CMK (cell line): ENCODE results near the gene ARHGAP4.

Source experiments
- DNase-seq: peaks from one replicate; pipeline ENCODE4 v3.0.0-alpha.2; 2010; ENCODE audit warnings: low read depth

ARHGAP4 gene

GRCh38 chrX:153925739-153926551 lies at the start of gene ARHGAP4:
Gene ARHGAP4 (minus strand): TSS chrX:153926264. CDS start chrX:153926202, 62 bp downstream.
- DNase-seq = no peak

DNA sequence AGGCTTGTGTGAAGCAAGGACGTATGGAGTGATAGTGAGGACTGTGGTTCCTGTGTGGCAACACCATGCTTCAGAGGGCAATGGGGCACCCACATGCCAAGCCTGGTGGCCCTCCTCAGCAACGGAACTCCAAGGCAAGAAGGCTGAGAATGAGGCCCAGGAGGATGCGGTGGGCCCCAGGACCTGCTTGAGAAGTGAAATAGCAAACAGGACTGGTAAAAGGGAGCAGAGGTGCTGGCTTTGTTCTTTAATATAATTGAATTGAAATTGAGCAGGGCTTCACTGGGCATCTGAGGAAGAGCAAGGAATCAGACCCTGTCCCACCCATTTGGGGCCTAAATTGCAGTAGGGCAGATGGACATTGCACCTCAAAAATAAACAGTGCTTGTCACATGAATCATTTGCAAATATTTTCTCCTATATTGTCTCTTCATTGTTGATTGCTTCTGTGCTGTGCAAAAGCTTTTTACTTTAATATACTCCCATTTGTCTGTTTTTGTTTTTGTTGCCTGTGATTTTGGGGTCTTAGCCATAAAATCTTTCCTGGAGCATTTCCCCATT lies 48.7 kb upstream of the ARHGAP4 start:
- no peak for DNase-seq

DNA sequence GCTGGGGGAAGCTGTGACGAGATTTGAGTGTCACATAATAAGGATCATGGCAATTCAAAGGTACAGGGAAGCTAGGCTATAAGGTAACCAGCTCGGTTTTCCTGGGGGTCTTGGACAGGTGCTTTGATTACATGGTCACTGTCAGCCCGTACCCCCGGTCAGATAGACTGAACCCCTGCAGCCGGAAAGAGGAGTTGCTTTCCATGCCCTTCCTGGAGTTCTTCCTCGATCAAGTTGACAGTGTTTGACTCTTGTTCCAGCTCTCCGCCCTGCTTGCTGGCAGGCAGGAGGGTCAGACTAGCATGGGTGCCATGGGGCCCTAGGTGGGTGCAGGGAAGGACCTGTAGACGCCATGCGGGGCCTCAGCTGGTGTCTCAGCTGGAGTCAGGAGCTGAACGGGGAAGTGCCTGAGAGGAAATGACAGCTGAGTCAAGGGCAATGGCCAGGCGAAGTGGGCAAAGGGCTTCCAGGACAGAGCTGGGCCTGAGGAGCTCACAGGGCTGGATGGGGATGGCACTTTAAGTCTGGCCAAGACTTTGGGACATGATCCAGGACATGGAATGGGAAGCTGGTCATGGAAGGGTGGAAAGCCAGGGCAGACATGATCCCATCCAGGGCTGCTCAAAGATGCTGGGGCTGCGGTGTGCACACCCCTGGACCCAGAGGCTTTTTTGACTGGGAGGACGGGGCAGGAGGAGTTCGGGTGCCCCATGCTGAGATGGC lies 48.1 kb upstream of the ARHGAP4 start:
- no peak for DNase-seq

- no peak for DNase-seq
These were observed 47.3 kb upstream of the ARHGAP4 start for GRCh38 chrX:153973127-153974002.

DNA sequence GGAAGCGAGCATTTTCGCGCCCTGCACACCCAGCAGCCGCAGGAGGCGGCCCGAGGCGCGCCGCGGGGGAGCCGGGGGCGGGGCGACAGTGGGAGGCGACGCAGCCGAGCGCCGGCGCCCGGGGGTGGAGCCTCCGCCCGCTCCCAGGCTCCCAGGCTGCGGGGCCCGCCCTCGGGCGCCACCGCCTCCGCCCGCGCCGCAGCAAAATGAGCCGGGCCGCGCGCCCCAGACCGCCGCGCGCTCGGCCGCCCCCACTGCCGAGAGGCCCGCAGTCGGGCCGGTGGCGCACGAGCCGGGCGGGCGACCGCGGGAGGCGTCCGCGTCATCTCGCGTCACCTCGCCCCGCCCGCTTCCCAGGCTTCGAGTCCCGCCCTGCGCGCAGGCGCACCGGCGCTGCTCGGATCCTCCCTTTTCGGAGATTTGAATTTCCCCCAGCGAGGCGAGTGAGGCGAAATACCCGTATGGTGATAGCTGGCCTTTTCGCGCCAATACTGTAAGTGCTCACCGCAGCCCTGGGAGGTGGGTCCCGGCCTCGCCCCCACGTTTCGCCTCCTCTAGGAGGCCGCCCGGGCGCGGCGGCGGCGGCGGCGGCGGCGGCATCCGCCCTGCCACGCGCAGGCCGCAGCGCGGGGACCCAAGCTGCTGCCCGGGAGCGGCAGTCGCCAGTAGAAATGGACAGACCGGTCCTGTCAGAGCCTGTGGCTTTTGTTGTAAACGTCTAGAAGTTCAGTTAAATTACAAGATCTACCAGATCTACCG lies 46.5 kb upstream of the ARHGAP4 start, which contains the start of gene TMEM187:
TSS of gene TMEM187 (plus strand) at position 387 of the 759 bp plus-strand sequence. CDS start 9,309 bp downstream, outside the sequence.
- peak; percentile 66 for DNase-seq

DNA sequence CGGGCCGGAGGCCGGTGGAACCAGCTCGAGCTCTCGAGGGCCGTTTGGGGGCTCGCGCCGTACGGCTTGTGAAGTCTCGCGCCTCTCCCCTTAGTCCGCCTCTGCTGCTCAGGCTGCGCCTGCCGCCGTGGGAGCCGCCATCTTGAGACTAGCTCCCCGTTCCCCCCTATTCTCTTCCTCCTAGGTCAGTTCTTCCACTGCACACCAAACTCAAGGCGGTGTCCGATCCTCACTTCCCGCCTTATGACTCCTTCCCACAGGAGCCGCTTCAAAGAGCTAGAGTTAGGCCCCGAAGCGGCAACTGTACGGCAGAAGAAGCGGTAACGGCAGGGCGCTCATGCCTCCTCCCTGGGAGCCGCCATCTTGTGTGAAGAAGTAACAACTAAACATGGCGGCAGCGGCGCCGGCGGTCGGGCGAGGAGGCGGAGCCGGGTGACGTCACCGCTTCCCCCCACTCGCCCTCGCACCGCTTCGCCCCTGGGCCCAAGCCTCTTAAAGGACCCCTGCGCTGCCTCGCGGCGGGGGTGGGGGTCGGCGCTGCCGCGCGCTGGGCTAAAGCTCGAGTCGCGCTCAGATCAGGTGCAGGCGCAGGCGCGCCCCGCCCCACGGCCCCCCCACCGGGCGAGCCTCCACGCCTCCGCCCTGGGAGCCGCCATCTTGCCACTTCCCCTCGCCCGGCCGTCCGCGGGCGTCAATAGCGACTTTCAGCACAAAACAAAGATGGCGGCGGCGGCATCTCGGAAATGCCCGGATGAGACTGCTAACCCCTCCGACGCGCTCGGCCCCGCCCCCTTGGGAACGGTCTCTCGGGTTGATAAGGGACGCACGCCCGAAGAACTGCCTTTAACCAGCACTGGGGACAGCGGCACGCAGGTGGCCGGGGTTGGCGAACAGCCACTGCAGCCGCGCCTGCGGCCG lies 45.6 kb upstream of the ARHGAP4 start, which contains the start of gene HCFC1:
TSS of gene HCFC1 (minus strand) at position 369 of the 918 bp plus-strand sequence. CDS start 978 bp downstream, outside the sequence.
- no peak for DNase-seq

DNA sequence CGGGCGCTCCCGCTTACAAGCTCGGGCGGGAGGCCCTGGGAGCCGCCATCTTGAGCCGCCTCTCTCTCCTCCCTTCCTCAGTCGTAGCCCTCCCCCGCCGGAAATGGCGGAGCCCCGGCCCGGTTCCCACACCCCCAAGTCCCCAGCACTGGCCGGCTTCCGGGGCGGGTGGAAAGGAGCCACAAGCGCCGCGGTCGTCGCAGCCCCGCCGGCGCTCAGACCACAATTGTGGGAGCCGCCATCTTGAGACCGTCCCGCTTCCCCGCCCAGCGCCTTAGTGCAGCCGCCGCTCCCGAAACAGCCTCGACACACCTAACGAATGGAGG lies 45.0 kb upstream of the ARHGAP4 start:
- DNase-seq = no peak

DNA sequence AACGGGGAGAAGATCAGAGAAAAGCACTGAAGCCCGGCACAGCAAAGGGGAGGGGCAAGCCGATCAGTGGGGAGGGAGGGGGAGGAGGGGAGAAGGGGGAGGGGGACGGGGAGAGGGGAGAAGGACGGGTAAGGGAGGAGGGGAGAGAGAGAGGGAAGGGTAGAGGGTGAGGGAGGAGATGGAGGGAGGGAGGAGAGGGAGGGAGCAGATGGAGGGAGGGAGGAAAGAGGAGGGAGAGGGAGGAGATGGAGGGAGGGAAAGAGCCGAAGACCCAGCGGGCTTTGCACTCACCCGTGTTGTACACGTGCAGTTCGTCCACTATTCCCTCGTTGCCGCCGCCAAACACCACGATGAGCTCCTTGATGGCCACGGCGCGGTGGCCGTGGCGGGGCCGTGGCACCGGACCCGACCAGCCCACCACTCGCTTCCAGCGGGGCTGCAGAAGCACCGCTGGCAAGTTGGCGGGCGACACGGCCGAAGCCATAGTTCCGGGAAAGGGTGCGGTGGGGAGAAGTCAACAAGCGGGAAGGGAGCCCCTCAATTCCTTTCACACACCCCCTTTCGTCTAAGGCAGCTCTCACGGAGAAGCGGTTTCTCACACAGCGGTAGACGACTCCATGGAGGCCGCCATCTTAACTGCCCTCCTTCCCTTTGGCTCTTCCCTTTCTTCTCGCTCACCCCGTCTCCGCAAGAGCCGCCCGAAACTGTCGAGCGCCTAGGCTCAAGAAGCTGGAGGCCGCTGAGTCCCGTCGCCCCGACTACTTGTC lies 44.5 kb upstream of the ARHGAP4 start:
- no peak for DNase-seq

- DNase-seq = no peak
These were observed 43.9 kb upstream of the ARHGAP4 start for GRCh38 chrX:153969904-153970356.

DNA sequence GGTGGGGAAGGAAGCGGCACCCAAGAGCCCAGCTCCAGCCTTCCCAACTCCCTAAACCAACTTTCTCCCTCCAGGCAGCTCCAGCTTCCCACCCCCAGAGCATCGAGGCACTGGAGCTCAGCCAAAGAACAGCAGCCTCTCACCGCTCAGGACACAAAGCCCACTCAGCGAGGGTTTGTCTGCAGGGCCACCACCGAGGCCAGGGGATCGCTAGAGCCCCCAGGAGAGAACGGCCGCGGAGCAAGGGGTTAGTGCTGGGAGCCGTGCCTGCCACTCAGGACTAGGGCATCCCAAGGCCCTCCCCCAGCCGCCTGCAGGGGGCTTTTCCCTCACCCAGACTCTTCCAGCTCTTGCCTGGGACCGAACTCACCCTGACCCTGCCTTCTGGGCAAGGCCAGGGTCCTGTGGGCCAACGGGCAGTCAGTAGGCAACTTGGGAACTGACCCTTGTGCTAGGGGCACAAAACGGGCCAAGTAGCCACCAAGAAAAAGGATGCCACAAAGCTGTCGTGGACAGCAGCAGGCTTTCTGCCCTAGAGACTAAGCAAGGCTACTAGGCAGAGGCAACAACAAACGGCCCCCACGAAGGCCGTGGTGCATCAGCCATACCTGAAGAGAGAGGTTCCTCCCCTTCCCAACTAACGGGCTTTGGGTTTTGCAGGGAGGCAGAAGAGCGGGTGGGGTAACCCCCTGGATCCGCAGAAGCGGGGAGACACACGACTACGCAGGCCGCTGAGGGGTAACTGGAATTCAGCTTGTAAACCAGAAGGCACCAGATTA lies 43.2 kb upstream of the ARHGAP4 start:
- DNase-seq = no peak

DNA sequence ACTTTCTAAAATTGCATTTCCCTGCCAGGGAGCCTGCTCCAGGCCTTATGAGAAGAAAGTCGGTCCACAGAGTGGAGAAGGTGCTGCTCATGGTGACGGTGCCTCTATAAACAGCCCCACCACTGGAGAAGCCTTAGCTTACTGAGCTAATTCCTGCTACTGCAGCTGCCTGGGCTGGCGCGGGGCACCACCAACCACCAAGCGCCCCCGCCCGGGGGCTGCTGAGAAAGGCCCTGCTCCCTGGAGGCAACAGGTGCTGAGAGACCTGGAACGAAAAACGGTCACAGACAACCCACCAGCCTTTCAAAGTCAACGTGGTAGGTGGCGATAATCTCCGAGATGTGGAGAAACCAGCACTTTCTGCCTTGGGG lies 42.7 kb upstream of the ARHGAP4 start:
- no peak for DNase-seq

GRCh38 chrX:153968255-153968654 lies 42.2 kb upstream of the ARHGAP4 start:
- DNase-seq = no peak

- DNase-seq = no peak
These were observed 41.6 kb upstream of the ARHGAP4 start for GRCh38 chrX:153967536-153968224.

DNA sequence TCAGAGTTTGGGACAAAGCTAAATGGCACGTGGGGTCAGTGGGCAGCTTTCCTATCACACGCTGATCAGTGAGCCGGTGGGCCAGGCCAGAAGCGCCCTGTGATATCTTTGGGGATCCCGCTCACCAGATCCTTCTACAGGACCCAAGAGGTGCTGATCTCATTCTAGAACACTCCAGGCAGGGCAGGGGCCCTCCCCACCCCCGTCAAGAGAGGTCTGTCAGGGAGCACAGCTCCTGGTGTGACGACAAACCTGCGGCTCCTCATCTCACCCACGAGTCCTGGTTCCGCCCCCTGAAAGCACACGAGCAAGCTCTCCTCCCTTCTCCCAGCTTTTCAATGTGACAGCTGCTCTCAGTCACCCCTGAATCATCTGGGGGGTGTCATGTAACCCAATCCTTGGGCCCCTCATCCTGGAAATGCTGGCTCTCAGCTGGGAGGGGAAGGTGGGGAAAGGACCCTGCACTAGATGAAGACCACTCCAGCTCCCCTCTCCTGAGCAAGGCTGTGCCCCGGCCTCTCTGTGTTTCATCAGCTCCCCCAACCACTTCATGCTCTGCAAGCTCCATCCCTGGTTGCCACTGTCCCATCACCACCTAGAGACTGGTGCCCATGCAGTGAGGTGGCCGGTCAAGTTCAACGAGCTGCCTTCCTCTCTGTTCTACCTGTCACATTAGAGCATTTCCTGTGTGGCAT lies 40.9 kb upstream of the ARHGAP4 start:
- DNase-seq = no peak

- no peak for DNase-seq
These were observed 40.2 kb upstream of the ARHGAP4 start for GRCh38 chrX:153966283-153966688.

GRCh38 chrX:153965406-153965805 lies 39.3 kb upstream of the ARHGAP4 start:
- no peak for DNase-seq

DNA sequence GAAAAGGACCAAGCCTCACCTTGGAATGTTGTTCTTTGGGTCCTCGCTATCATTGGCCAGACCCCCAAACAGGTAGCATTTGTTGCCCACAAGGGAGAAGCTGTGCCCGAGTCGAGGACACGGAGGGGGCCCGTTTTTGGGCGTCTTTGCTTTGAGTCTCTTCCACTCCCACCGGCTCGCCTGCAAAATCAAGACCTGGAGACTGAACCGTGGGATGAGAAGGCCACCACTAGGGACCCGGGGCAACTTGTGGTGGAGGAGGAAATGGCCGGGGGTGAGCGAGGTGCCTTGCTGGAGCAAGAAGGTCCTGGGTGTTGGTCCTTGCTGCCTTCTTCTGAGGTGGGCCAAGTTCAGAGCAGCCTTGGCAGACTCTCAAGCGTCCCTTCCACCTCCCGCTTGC lies 38.0 kb upstream of the ARHGAP4 start:
- no peak for DNase-seq
